Measurements from ENCODE around the gene CNNM4.
A peak's percentile ranks its signal among the peaks of the same experiment; 100 is the strongest.

The CNNM4 gene

DNA sequence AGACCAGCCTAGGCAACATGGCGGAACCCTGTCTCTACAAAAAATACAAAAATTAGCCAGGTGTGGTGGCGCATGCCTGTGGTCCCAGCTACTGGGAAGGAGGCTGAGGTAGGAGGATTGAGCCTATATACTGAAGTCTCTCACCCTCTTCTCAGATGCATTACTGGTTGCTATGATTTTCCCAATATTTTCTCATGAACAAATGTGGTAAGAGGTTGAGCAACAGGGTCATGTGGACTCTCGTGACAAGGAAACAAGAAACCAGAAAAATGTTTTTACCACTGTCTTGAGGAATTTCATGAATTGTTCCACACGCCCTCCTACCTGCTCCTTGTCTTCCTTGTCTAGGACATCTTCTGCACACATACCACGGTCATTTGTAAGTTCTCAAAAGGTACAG lies 33.3 kb upstream of the CNNM4 start:
- Histone ChIP-seq H3K4me3 (no peak overlapping the region), H3K36me3 (peaks cover 39 to 82% (median 62%) of the 10 kb centered on the region in 3 donors), H3K4me1 (peaks cover 0 to 14% (median 2%) of the 10 kb centered on the region in 4 donors), H3K27ac (no peak overlapping the region), H3K27me3 (no peaks in the 10 kb centered on the region), H3K9me3 (no peaks in the 10 kb centered on the region)
- TF ChIP-seq, protein P1, sequence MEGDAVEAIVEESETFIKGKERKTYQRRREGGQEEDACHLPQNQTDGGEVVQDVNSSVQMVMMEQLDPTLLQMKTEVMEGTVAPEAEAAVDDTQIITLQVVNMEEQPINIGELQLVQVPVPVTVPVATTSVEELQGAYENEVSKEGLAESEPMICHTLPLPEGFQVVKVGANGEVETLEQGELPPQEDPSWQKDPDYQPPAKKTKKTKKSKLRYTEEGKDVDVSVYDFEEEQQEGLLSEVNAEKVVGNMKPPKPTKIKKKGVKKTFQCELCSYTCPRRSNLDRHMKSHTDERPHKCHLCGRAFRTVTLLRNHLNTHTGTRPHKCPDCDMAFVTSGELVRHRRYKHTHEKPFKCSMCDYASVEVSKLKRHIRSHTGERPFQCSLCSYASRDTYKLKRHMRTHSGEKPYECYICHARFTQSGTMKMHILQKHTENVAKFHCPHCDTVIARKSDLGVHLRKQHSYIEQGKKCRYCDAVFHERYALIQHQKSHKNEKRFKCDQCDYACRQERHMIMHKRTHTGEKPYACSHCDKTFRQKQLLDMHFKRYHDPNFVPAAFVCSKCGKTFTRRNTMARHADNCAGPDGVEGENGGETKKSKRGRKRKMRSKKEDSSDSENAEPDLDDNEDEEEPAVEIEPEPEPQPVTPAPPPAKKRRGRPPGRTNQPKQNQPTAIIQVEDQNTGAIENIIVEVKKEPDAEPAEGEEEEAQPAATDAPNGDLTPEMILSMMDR (IDR thresholded peaks at IDR 0.05): no peak
- intact Hi-C loops (cut with DNase I; ENCODE audit: low total_unique reads): no loop called here
- DNase-seq: no peak

DNA sequence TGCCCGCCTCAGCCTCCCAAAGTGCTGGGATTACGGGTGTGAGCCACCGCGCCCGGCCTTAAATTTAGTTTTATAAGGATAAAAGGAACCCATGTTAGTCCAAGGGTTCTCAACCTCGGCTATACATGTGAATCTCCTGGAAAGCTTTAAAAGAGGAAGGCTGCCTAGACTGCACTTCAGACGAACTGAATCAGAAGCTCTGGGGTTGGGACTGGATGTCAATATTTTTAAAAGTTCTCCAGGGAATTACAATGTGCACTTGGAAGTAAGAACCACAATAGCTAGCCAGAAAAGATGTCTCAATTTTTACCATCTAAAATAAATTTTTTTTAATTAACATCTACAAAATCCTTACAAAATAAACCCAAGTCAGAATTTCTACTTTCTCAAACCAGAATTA lies 31.0 kb upstream of the CNNM4 start:
- Histone ChIP-seq H3K36me3 (peaks cover 54 to 94% (median 82%) of the 10 kb centered on the region in 3 donors), H3K4me1 (peaks cover 0 to 14% (median 3%) of the 10 kb centered on the region in 4 donors), H3K4me3 (no peak overlapping the region), H3K27ac (peak overlapping the region in 1 of 2 donors; percentile 18), H3K9me3 (no peaks in the 10 kb centered on the region), H3K27me3 (no peaks in the 10 kb centered on the region)
- intact Hi-C loops (cut with DNase I; ENCODE audit: low total_unique reads): no loop called here
- DNase-seq: no peak
- TF ChIP-seq, protein P1 (IDR thresholded peaks at IDR 0.05): no peak

DNA sequence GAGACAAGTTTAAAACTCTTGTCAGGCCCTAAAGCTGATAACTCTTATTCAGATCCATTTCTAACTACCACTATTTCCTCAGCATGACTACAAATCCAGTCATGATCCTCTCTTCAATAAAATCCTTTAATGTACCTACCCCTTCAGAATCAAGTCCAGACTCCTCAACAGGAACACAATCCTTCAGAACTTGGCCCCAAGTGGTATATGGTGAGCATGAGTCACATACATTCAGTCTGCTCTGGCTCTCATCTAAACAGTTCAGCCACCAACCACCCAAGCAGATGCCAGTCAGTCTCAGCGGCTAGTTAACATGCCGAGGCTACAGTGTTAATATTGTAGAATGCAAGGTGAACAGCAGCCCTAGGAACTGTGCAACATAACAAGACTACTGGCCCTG lies 30.5 kb upstream of the CNNM4 start:
- intact Hi-C loops (cut with DNase I; ENCODE audit: low total_unique reads): no loop called here

DNA sequence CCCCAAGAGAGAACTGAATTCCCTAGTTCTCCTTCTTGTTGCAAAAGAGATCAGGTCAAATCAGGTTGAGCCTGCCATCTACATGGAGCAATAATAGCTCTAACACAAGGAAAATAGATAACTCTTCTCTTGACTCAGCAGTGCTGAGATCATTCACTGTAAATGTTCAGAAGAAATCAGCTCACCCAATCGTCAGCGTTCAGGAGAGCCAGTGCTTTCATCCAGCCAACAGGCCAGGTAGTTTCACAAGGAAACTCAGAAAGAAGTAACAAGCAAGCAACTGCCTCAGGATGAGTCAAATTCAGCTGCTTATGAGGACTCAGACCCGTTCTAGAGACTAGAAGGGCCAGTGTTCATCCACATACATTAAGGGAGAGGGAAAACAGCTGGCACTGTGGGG lies 26.8 kb upstream of the CNNM4 start:
- no peak for DNase-seq
- no peaks in the 10 kb centered on the region for H3K27me3 ChIP-seq
- TF ChIP-seq, protein P1 (IDR thresholded peaks at IDR 0.05): no peak
- no peak overlapping the region for H3K4me3 ChIP-seq
- intact Hi-C loops (cut with DNase I; ENCODE audit: low total_unique reads): no loop called here
- peaks cover 0 to 27% (median 20%) of the 10 kb centered on the region in 4 donors for H3K4me1 ChIP-seq
- peaks cover 27 to 59% (median 58%) of the 10 kb centered on the region in 3 donors for H3K36me3 ChIP-seq
- H3K9me3 ChIP-seq: no peaks in the 10 kb centered on the region
- no peak overlapping the region for H3K27ac ChIP-seq

More for the DNA sequence above, 30.5 kb upstream of the CNNM4 start:
- Histone ChIP-seq H3K4me1 (peaks cover 0 to 14% (median 5%) of the 10 kb centered on the region in 4 donors), H3K4me3 (no peak overlapping the region), H3K36me3 (peaks cover 54 to 89% (median 82%) of the 10 kb centered on the region in 3 donors), H3K27me3 (no peaks in the 10 kb centered on the region), H3K27ac (peak overlapping the region in 1 of 2 donors; percentile 18), H3K9me3 (no peaks in the 10 kb centered on the region)
- TF ChIP-seq, protein P1 (IDR thresholded peaks at IDR 0.05): no peak
- no peak for DNase-seq

DNA sequence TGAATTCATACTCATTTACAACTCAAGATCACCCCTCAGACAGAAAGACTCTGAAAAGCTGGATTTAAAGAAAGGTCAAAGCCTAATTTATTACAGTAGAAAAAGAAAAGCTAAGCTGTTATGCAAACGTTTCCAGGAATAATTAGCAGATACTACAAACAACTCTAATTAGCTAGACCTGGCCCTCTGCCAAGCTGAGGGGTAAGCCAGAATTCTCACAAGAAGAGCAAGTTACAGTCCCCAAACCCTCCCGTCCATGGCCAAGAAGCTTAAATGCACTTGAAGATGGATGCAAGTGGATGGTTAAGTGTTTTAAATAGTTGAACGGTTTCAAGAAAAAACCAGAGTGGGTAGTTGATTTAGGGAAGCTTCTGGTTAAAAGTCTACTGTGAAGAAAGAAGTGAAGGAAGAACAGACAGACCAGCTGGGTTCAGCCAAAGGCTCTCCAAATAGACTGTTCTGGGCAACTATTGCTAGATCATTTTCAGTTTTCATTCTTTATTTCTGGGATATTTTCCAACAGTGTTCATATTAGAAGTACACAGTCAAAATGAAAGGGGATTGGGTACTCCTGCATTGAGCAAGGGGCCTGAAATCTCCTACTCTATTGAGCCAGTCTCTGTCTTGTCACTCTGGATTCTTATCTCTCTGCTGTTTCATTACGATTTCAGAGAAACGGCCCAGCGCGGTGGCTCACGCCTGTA lies 25.7 kb upstream of the CNNM4 start:
- H3K4me3 ChIP-seq: no peak overlapping the region
- H3K9me3 ChIP-seq: no peaks in the 10 kb centered on the region
- peak overlapping the region in 1 of 2 donors; percentile 6 for H3K27ac ChIP-seq
- peak in 1 of 2 donors; percentile 42 for DNase-seq
- TF ChIP-seq, protein P1 (IDR thresholded peaks at IDR 0.05): no peak
- peaks cover 27 to 50% (median 50%) of the 10 kb centered on the region in 3 donors for H3K36me3 ChIP-seq
- peaks cover 0 to 28% (median 21%) of the 10 kb centered on the region in 4 donors for H3K4me1 ChIP-seq
- H3K27me3 ChIP-seq: no peaks in the 10 kb centered on the region
- intact Hi-C loops (cut with DNase I; ENCODE audit: low total_unique reads): no loop called here

Data from tibial artery (tissue), 4 donors.